ENCODE measurements around the gene TNPO1. TPM values are rescaled to one million over a fixed set of nuclear protein-coding genes. Genes with fewer than 3 reads are reported as not detected.

Gene TNPO1
- total RNA-seq, 2 donors from 2014 or later: 99.4 to 118 TPM

Other genes starting within 250 kb of the TNPO1 start
- 1 to 10 TPM; 3.4 to 7.1 TPM for gene FCHO2, start 139.4 kb downstream of the TNPO1 start, total RNA-seq

Measured in natural killer cell treated with Interleukin-12 subunit alpha and Interleukin-12 subunit beta and Interleukin-15 and Interleukin-18, amount 100 ng/mL, for 72 hours (primary cell).